Lower lobe of right lung (tissue), 2 donors: Measurements from ENCODE around the gene HK2. TPM values are rescaled to one million over a fixed set of nuclear protein-coding genes. Genes with fewer than 3 reads are reported as not detected.

Experiments
- ATAC-seq, 2 donors: fragments of 200-7000 bp; cut with Tn5 transposase; one replicate each; pipeline ENCODE4 v1.9.1; 2020 to 2022; ENCODE audit warnings: mild to moderate bottlenecking in 2 of 2, moderate library complexity in 2 of 2
- DNase-seq: peaks from one replicate; pipeline ENCODE4 v3.0.0-alpha.2; 2020
- H3K27ac ChIP-seq: fragments of 200-600 bp; one replicate; pipeline ENCODE4 v1.8.0; 2022
- H3K27me3 ChIP-seq: fragments of 200-600 bp; one replicate; pipeline ENCODE4 v1.8.0; 2022; ENCODE audit warnings: low read depth
- H3K36me3 ChIP-seq: fragments of 200-600 bp; one replicate; pipeline ENCODE4 v1.8.0; 2022; ENCODE audit warnings: mild to moderate bottlenecking
- H3K4me1 ChIP-seq: fragments of 200-600 bp; one replicate; pipeline ENCODE4 v1.8.0; 2022
- H3K4me3 ChIP-seq: fragments of 200-600 bp; one replicate; pipeline ENCODE4 v1.8.0; 2022; ENCODE audit warnings: mild to moderate bottlenecking
- H3K9me3 ChIP-seq: fragments of 200-600 bp; one replicate; pipeline ENCODE4 v1.8.0; 2022
- intact Hi-C: fragments of 100-400 bp; cut with DNase I; formaldehyde crosslinking; loops from one replicate; pipeline ENCODE4 v1.11.0; 2022
- total RNA-seq: library from RNA; stranded (reverse); fragmentation: NEBNext Ultra II Directional; extraction: Animal tissue kit (Norgen Biotek cat#: 25700); gene quantifications from one replicate; pipeline ENCODE4 v1.2.1, GENCODE V29; 2021
- TF ChIP-seq, protein P1 (sequence below): fragments of 200-600 bp; IDR thresholded peaks from one replicate; pipeline ENCODE4 v1.8.0; 2022; ENCODE audit warnings: antibody characterized with exemption, mild to moderate bottlenecking
- donor health status: DM: no; HTN: yes; CAD: no; lungs with severe emphysema.

Gene HK2
- total RNA-seq, 1 donor from 2014 or later = 86.7 TPM

GRCh38 chr2:74845991-74846390 is 12.1 kb downstream of the HK2 start:
- Histone ChIP-seq H3K4me3 (no peak overlapping the region), H3K27me3 (no peaks in the 10 kb centered on the region), H3K27ac (peak overlapping the region; percentile 70), H3K36me3 (no peaks in the 10 kb centered on the region), H3K9me3 (no peaks in the 10 kb centered on the region), H3K4me1 (peaks cover 94% of the 10 kb centered on the region)
- DNase-seq = no peak
- TF ChIP-seq, protein P1, sequence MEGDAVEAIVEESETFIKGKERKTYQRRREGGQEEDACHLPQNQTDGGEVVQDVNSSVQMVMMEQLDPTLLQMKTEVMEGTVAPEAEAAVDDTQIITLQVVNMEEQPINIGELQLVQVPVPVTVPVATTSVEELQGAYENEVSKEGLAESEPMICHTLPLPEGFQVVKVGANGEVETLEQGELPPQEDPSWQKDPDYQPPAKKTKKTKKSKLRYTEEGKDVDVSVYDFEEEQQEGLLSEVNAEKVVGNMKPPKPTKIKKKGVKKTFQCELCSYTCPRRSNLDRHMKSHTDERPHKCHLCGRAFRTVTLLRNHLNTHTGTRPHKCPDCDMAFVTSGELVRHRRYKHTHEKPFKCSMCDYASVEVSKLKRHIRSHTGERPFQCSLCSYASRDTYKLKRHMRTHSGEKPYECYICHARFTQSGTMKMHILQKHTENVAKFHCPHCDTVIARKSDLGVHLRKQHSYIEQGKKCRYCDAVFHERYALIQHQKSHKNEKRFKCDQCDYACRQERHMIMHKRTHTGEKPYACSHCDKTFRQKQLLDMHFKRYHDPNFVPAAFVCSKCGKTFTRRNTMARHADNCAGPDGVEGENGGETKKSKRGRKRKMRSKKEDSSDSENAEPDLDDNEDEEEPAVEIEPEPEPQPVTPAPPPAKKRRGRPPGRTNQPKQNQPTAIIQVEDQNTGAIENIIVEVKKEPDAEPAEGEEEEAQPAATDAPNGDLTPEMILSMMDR = no peak
- no peak for ATAC-seq
- intact Hi-C loops = no loop called here

- H3K9me3 ChIP-seq = no peaks in the 10 kb centered on the region
These were observed 12.6 kb downstream of the HK2 start for GRCh38 chr2:74846481-74846880.

GRCh38 chr2:74847070-74847858 is 13.3 kb downstream of the HK2 start:
- H3K4me3 ChIP-seq = no peak overlapping the region
- H3K4me1 ChIP-seq = peaks cover 97% of the 10 kb centered on the region
- H3K9me3 ChIP-seq = no peaks in the 10 kb centered on the region
- DNase-seq = no peak
- TF ChIP-seq, protein P1 = no peak
- no peaks in the 10 kb centered on the region for H3K36me3 ChIP-seq
- no peaks in the 10 kb centered on the region for H3K27me3 ChIP-seq
- no peak for ATAC-seq
- H3K27ac ChIP-seq = no peak overlapping the region
- intact Hi-C loops = no loop called here

More at GRCh38 chr2:74846481-74846880, 12.6 kb downstream of the HK2 start:
- Histone ChIP-seq H3K27me3 (no peaks in the 10 kb centered on the region), H3K27ac (no peak overlapping the region), H3K4me1 (peaks cover 94% of the 10 kb centered on the region), H3K4me3 (no peak overlapping the region), H3K36me3 (no peaks in the 10 kb centered on the region)
- TF ChIP-seq, protein P1 = no peak
- no peak for DNase-seq
- intact Hi-C loops = no loop called here
- no peak for ATAC-seq

GRCh38 chr2:74849228-74849892 is 15.4 kb downstream of the HK2 start:
- Histone ChIP-seq H3K36me3 (no peaks in the 10 kb centered on the region), H3K4me1 (peaks cover 88% of the 10 kb centered on the region), H3K27ac (peak overlapping the region; percentile 72), H3K4me3 (peak overlapping the region; percentile 19), H3K27me3 (no peaks in the 10 kb centered on the region), H3K9me3 (no peaks in the 10 kb centered on the region)
- TF ChIP-seq, protein P1 = no peak
- intact Hi-C loops = no loop called here
- DNase-seq (peak; percentile 76), ATAC-seq (peak; percentile 55 to 60)

- H3K27ac ChIP-seq = peak overlapping the region; percentile 72
- DNase-seq (no peak), ATAC-seq (no peak)
- no peak overlapping the region for H3K4me3 ChIP-seq
- H3K4me1 ChIP-seq = peaks cover 86% of the 10 kb centered on the region
- TF ChIP-seq, protein P1 = no peak
- no peaks in the 10 kb centered on the region for H3K27me3 ChIP-seq
- H3K9me3 ChIP-seq = no peaks in the 10 kb centered on the region
- peaks cover 5% of the 10 kb centered on the region for H3K36me3 ChIP-seq
- intact Hi-C loops = no loop called here
These were observed 16.7 kb downstream of the HK2 start for GRCh38 chr2:74850496-74851190.
